PC-9 (cell line): ENCODE data around the gene CR1. TPM values are rescaled to one million over a fixed set of nuclear protein-coding genes. Genes with fewer than 3 reads are reported as not detected.

Experiments
- BruUV-seq: library from RNA; stranded (reverse); fragments of 400-500 nt; replicated peaks from 2 replicates; lab custom pipeline; 2021; lab: Mats Ljungman, UMichigan
- CTCF ChIA-PET: fragments of 300-600 bp; sonication (Branson Sonifier 250); formaldehyde crosslinking; loops from one replicate; lab custom pipeline; 2022; ENCODE audit warnings: antibody characterized with exemption; lab: Charles Lee
- POLR2A ChIA-PET: fragments of 300-600 bp; sonication (Branson Sonifier 250); formaldehyde crosslinking; loops from one replicate; lab custom pipeline; 2022; ENCODE audit warnings: antibody characterized with exemption; ENCODE audit not compliant: unreplicated experiment; lab: Charles Lee
- DNase-seq, 2 experiments: peaks; one replicate each; pipeline versions ENCODE4 v3.0.0 to v3.0.0-alpha.2; 2015 to 2022; ENCODE audit warnings: mixed read lengths in 1 of 2
- H2AFZ ChIP-seq: fragments of 200-600 bp; sonication (generic); 2 replicates; pipeline ENCODE4 v1.8.1; 2017; ENCODE audit warnings: antibody characterized with exemption
- H3F3A ChIP-seq: fragments of 200-600 bp; sonication (generic); 2 replicates; pipeline ENCODE4 v1.8.1; 2017; ENCODE audit warnings: antibody characterized with exemption, mild to moderate bottlenecking, low read depth; ENCODE audit not compliant: insufficient read depth
- H3K27ac ChIP-seq: fragments of 200-600 bp; sonication (generic); 2 replicates; pipeline ENCODE4 v1.6.1; 2016; ENCODE audit warnings: mixed run types
- H3K27me3 ChIP-seq: fragments of 200-600 bp; sonication (generic); 2 replicates; pipeline ENCODE4 v1.6.1; 2016; ENCODE audit warnings: low read depth, mixed run types; ENCODE audit not compliant: insufficient read depth
- H3K36me3 ChIP-seq: fragments of 200-600 bp; sonication (generic); 2 replicates; pipeline ENCODE4 v1.6.1; 2016; ENCODE audit warnings: low read depth, mixed run types
- H3K4me1 ChIP-seq: fragments of 200-600 bp; sonication (generic); replicated peaks from 2 replicates; pipeline ENCODE4 v1.6.1; 2016; ENCODE audit warnings: mixed run types; ENCODE audit not compliant: insufficient read depth
- H3K4me2 ChIP-seq: fragments of 200-600 bp; sonication (generic); 2 replicates; pipeline ENCODE4 v1.6.1; 2017; ENCODE audit warnings: mixed run types
- H3K4me3 ChIP-seq: fragments of 200-600 bp; sonication (generic); 2 replicates; pipeline ENCODE4 v1.6.1; 2016; ENCODE audit warnings: mixed run types
- H3K79me2 ChIP-seq: fragments of 200-600 bp; sonication (generic); 2 replicates; pipeline ENCODE4 v1.6.1; 2017; ENCODE audit warnings: low read depth, mixed run types
- H3K9me2 ChIP-seq: fragments of 200-600 bp; sonication (generic); 2 replicates; pipeline ENCODE4 v1.8.1; 2017; ENCODE audit warnings: mild to moderate bottlenecking; ENCODE audit not compliant: insufficient read depth
- H3K9me3 ChIP-seq: fragments of 200-600 bp; sonication (generic); 2 replicates; pipeline ENCODE4 v1.8.1; 2016; ENCODE audit warnings: low read depth; ENCODE audit not compliant: insufficient read depth
- H4K20me1 ChIP-seq: fragments of 200-600 bp; sonication (generic); 2 replicates; pipeline ENCODE4 v1.8.1; 2017; ENCODE audit not compliant: insufficient read depth
- EZH2 ChIP-seq: fragments of 200-600 bp; sonication (generic); IDR thresholded peaks from 2 replicates; pipeline ENCODE4 v1.8.0; 2017; ENCODE audit warnings: antibody characterized with exemption, low read depth
- intact Hi-C: fragments of 100-400 bp; cut with micrococcal nuclease; formaldehyde crosslinking; loops from one replicate; pipeline ENCODE4 v1.10.0; 2022; ENCODE audit not compliant: unreplicated experiment
- total RNA-seq: library from RNA; stranded (reverse); gene quantifications from 2 replicates; pipeline ENCODE4 v1.2.3, GENCODE V29; 2021
- TF ChIP-seq, protein P1 (sequence below): fragments of 200-600 bp; sonication (generic); conservative IDR thresholded peaks from 2 replicates; pipeline ENCODE4 v1.6.1; 2017; ENCODE audit warnings: mixed run types, antibody characterized with exemption, mild to moderate bottlenecking, moderate library complexity

Gene CR1
- total RNA-seq, 1 experiment from 2014 or later, result not detected

GRCh38 chr1:207605444-207606361 is 109.7 kb downstream of the CR1 start:
- H3K9me2 ChIP-seq, result no peaks in the 10 kb centered on the region; the same call in 1 of the 2 replicates
- CTCF ChIA-PET, result no interaction called here
- POLR2A ChIA-PET, result no interaction called here
- H3F3A ChIP-seq, result no peaks in the 10 kb centered on the region
- H4K20me1 ChIP-seq, result no peaks in the 10 kb centered on the region
- TF ChIP-seq, protein P1, sequence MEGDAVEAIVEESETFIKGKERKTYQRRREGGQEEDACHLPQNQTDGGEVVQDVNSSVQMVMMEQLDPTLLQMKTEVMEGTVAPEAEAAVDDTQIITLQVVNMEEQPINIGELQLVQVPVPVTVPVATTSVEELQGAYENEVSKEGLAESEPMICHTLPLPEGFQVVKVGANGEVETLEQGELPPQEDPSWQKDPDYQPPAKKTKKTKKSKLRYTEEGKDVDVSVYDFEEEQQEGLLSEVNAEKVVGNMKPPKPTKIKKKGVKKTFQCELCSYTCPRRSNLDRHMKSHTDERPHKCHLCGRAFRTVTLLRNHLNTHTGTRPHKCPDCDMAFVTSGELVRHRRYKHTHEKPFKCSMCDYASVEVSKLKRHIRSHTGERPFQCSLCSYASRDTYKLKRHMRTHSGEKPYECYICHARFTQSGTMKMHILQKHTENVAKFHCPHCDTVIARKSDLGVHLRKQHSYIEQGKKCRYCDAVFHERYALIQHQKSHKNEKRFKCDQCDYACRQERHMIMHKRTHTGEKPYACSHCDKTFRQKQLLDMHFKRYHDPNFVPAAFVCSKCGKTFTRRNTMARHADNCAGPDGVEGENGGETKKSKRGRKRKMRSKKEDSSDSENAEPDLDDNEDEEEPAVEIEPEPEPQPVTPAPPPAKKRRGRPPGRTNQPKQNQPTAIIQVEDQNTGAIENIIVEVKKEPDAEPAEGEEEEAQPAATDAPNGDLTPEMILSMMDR, result no peak
- TF ChIP-seq EZH2, result no peak
- no peaks in the 10 kb centered on the region for H3K9me3 ChIP-seq
- DNase-seq, result no peak
- no peaks in the 10 kb centered on the region for H3K27me3 ChIP-seq
- H3K36me3 ChIP-seq, result no peaks in the 10 kb centered on the region
- no peaks in the 10 kb centered on the region for H3K79me2 ChIP-seq
- no peak overlapping the region for H3K4me3 ChIP-seq
- intact Hi-C loops, result no loop called here
- H3K4me2 ChIP-seq, result no peak overlapping the region
- H3K4me1 ChIP-seq, result no peaks in the 10 kb centered on the region
- H3K27ac ChIP-seq, result no peak overlapping the region
- H2AFZ ChIP-seq, result no peak overlapping the region
- BruUV-seq, result no TSS peak

DNA sequence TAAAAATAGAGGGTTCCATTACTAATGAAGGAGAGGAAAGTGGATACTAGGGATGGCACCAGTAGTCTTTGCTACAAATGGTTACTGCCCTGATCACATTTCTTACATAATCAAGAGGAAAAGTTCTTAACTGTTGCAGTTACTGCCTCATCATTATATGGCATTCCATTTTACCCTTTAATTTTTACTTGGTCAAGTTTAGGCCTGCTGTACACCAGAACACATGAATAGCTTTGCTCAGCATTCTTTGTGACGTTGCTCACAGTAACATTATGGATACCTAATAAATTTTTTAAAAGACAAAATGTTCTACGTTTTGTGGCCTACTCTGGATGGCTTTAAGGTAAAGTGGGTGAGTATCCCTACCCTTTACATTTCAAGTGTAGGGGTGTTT is 110.4 kb downstream of the CR1 start:
- no peak for DNase-seq
- H3K79me2 ChIP-seq, result no peaks in the 10 kb centered on the region
- H3K4me2 ChIP-seq, result no peak overlapping the region
- H2AFZ ChIP-seq, result no peak overlapping the region
- H3F3A ChIP-seq, result no peaks in the 10 kb centered on the region
- TF ChIP-seq, protein P1, result no peak
- no peaks in the 10 kb centered on the region for H3K9me3 ChIP-seq
- intact Hi-C loops, result no loop called here
- ChIA-PET POLR2A (no interaction called here), CTCF (no interaction called here)
- no peaks in the 10 kb centered on the region for H3K27me3 ChIP-seq
- BruUV-seq, result no TSS peak
- H3K9me2 ChIP-seq, result no peaks in the 10 kb centered on the region; the same call in 1 of the 2 replicates
- H4K20me1 ChIP-seq, result no peaks in the 10 kb centered on the region
- no peak overlapping the region for H3K4me3 ChIP-seq
- no peak overlapping the region for H3K27ac ChIP-seq
- no peaks in the 10 kb centered on the region for H3K36me3 ChIP-seq
- no peaks in the 10 kb centered on the region for H3K4me1 ChIP-seq

- H3F3A ChIP-seq, result no peaks in the 10 kb centered on the region
- H3K4me1 ChIP-seq, result no peaks in the 10 kb centered on the region
- H3K27me3 ChIP-seq, result peaks cover 7% of the 10 kb centered on the region; the same call in 1 of the 2 replicates
- no peaks in the 10 kb centered on the region for H3K79me2 ChIP-seq
- H3K9me2 ChIP-seq, result no peaks in the 10 kb centered on the region
- BruUV-seq, result no TSS peak
- no peak overlapping the region for H3K4me3 ChIP-seq
- POLR2A ChIA-PET, result no interaction called here
- H2AFZ ChIP-seq, result no peak overlapping the region
- no peaks in the 10 kb centered on the region for H4K20me1 ChIP-seq
- intact Hi-C loops, result no loop called here
- no peak overlapping the region for H3K4me2 ChIP-seq
- no peak overlapping the region for H3K27ac ChIP-seq
- no peaks in the 10 kb centered on the region for H3K36me3 ChIP-seq
- DNase-seq, result no peak
- TF ChIP-seq EZH2, result no peak
- TF ChIP-seq, protein P1, result no peak
- CTCF ChIA-PET, result no interaction called here
- no peaks in the 10 kb centered on the region for H3K9me3 ChIP-seq
Measured at GRCh38 chr1:207612762-207613161, 116.8 kb downstream of the CR1 start.
